NCI-H1417 treated with DMSO at 0.1 percent for 48 hours (cell line): ENCODE data around the gene RASGEF1C.
"Not testable (repeated sequence)": the region's sequence is repeated elsewhere in the genome, so short reads cannot be mapped to it uniquely, and the experiment has no call there.

Experiments used
- DNase-seq: peaks from one replicate; lab custom pipeline; 2025; lab: John Stamatoyannopoulos, UW

The RASGEF1C gene

GRCh38 chr5:180210961-180211760 is 2.1 kb upstream of the RASGEF1C start:
- no peak for DNase-seq

GRCh38 chr5:180210077-180210476 is 1.1 kb upstream of the RASGEF1C start:
- not testable (repeated sequence) for DNase-seq

GRCh38 chr5:180208435-180209081 is 453 bp downstream of the RASGEF1C start:
- no peak for DNase-seq

GRCh38 chr5:180208038-180208434 is 975 bp downstream of the RASGEF1C start:
- no peak for DNase-seq

- DNase-seq: no peak
These were observed 1.4 kb downstream of the RASGEF1C start for GRCh38 chr5:180207593-180207992.

GRCh38 chr5:180206993-180207392 is 2.0 kb downstream of the RASGEF1C start:
- DNase-seq: no peak

- no peak for DNase-seq
These were observed 3.1 kb downstream of the RASGEF1C start for GRCh38 chr5:180205916-180206315.

- DNase-seq: no peak
These were observed 4.7 kb downstream of the RASGEF1C start for GRCh38 chr5:180204276-180204819.

- no peak for DNase-seq
These were observed 6.0 kb downstream of the RASGEF1C start for GRCh38 chr5:180202939-180203573.

GRCh38 chr5:180201051-180201987 is 7.7 kb downstream of the RASGEF1C start:
- no peak for DNase-seq

GRCh38 chr5:180199390-180199789 is 9.6 kb downstream of the RASGEF1C start:
- DNase-seq: no peak

GRCh38 chr5:180198208-180198607 is 10.8 kb downstream of the RASGEF1C start:
- no peak for DNase-seq

GRCh38 chr5:180197016-180197702 is 11.9 kb downstream of the RASGEF1C start:
- no peak for DNase-seq

- no peak for DNase-seq
These were observed 14.3 kb downstream of the RASGEF1C start for GRCh38 chr5:180194410-180195345.

GRCh38 chr5:180193749-180194375 is 15.1 kb downstream of the RASGEF1C start:
- DNase-seq: no peak

GRCh38 chr5:180191716-180192115 is 17.3 kb downstream of the RASGEF1C start:
- DNase-seq: no peak

GRCh38 chr5:180187767-180188166 is 21.2 kb downstream of the RASGEF1C start:
- no peak for DNase-seq

GRCh38 chr5:180180846-180181245 is 28.2 kb downstream of the RASGEF1C start:
- no peak for DNase-seq

- no peak for DNase-seq
These were observed 28.6 kb downstream of the RASGEF1C start for GRCh38 chr5:180180421-180180820.
